GM12891 (cell line): ENCODE measurements around the gene TBC1D12.

Source experiments
- DNase-seq: peaks from one replicate; pipeline ENCODE4 v3.0.0; 2011; ENCODE audit warnings: low spot score; ENCODE audit not compliant: insufficient read length
- FAIRE-seq: peaks from 2 replicates; lab custom pipeline; 2011; peaks lifted over from hg19 to GRCh38; lab: Jason Lieb, UNC
- PAX5 ChIP-seq: IDR thresholded peaks from 2 replicates; pipeline ENCODE4 v1.6.1; 2011; ENCODE audit warnings: low read length, moderate library complexity, mild to moderate bottlenecking; ENCODE audit not compliant: insufficient read depth, severe bottlenecking
- POLR2A ChIP-seq: IDR thresholded peaks from 2 replicates; pipeline ENCODE4 v1.6.1; 2011; ENCODE audit warnings: low read depth, low read length, control low read depth
- POLR2AphosphoS5 ChIP-seq: IDR thresholded peaks from 2 replicates; pipeline ENCODE4 v1.6.1; 2011; ENCODE audit warnings: low read depth, low read length, control low read depth
- POU2F2 ChIP-seq: IDR thresholded peaks from 2 replicates; pipeline ENCODE4 v1.6.1; 2011; ENCODE audit warnings: low read depth, mild to moderate bottlenecking, control low read depth, low read length, moderate library complexity
- SPI1 ChIP-seq: IDR thresholded peaks from 2 replicates; pipeline ENCODE4 v1.6.1; 2011; ENCODE audit warnings: low read depth, low read length, control low read depth
- TAF1 ChIP-seq: IDR thresholded peaks from 2 replicates; pipeline ENCODE4 v1.6.1; 2011; ENCODE audit warnings: low read depth, low read length, control low read depth

The TBC1D12 gene

DNA sequence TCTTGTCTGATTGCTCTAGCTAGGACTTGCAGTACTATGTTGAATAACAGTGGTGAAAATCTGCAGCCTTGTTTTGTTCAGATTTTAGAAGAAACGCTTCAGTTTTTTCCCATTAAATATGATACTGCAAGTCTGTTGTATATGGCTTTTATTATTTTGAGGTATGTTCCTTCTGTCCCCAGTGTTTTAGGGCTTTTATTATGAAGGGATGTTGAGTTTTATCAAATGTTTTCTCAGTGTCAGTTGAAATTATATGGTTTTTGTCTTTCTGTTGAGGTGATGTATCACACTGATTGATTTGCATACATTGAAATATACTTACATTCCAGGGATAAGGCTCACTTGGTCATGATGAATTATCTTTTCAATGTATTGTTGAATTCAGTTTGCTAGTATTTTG lies 82.8 kb downstream of the TBC1D12 start:
- FAIRE-seq, result no peak

DNA sequence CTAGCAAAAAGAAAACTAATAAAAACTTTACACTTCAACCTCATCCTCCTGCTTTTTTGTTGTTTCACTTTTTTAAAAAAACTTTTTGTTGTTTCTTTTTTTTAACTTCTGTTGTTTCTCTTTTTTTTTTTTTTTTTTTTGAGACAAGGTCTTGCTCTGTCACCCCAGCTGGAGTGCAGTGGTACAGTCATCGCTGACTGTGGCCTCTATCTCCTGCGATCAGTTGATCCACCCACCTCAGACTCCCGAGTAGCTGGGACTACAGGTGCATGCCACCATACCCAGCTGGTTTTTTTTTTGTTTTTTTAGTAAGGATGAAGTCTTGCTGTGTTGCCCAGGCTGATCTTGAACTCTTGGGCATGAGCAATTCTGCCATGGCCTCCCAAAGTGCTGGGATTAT lies 85.2 kb downstream of the TBC1D12 start:
- FAIRE-seq, result no peak
- no peak for TF ChIP-seq POU2F2
- no peak for TF ChIP-seq POLR2A
- no peak for TF ChIP-seq SPI1
- TF ChIP-seq TAF1, result no peak
- no peak for TF ChIP-seq PAX5
- TF ChIP-seq POLR2AphosphoS5, result no peak
- DNase-seq, result no peak

More for the DNA sequence above, 82.8 kb downstream of the TBC1D12 start:
- no peak for DNase-seq
- TF ChIP-seq POLR2AphosphoS5 (no peak), TAF1 (no peak), PAX5 (no peak), SPI1 (no peak), POU2F2 (no peak), POLR2A (no peak)

DNA sequence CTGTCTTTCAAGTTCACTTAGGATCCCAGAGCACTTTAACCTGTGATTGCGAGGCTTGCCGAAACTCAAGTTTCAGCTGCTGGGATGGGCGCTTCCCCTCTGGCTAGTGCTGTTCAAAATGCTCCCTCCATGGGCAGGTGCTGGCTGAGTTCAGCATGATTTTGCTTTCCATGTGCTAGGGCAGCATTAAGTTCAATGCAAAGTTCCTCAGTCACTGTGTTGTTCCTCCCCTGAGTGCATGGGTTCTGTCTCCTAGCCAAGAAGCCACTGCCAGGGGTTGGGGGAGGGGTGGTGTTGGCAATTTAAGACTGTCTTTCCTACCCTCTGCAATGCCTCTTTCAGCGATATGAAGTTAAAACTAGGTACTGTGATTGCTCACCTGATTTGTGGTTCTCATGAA lies 86.8 kb downstream of the TBC1D12 start:
- TF ChIP-seq POU2F2 (no peak), SPI1 (no peak), POLR2A (no peak), POLR2AphosphoS5 (no peak), PAX5 (no peak)
- DNase-seq (no peak), FAIRE-seq (no peak)

DNA sequence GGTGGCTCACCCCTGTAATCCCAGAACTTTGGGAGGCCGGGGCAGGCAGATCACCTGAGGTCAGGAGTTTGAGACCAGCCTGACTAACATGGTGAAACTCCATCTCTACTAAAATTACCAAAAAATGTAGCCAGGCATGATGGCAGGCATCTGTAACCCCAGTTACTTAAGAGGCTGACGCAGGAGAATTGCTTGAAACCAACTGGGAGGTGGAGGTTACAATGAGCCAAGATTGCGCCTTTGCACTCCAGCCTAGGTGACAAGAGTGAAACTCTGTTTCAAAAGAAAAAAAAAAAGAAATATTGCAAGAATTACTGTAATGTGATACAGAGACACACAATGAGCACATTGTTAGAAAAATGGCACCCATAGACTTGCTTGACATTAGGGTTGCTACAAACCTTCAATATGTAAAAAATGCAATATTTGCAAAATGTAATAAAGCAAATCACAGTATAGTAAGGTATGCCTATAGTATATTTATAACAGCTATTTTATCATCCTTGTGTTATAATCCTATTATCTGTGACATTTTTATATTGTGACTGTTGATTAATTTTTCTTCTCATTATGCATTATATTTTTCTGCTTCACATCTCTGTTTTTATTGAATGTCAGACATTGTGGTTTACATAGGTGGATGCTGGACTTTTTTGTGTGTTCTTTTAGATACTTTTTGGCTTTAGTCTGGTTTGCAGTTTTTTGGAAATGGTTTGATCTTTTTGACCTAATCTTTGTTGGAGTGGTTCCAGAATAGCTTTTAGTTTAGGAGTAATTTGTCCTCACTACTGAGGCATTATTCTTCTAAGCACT lies 87.8 kb downstream of the TBC1D12 start:
- DNase-seq (no peak), FAIRE-seq (no peak)
- TF ChIP-seq PAX5, result no peak
- no peak for TF ChIP-seq POLR2A
- TF ChIP-seq POLR2AphosphoS5, result no peak
- TF ChIP-seq POU2F2, result no peak
- TF ChIP-seq SPI1, result no peak
- TF ChIP-seq TAF1, result no peak

DNA sequence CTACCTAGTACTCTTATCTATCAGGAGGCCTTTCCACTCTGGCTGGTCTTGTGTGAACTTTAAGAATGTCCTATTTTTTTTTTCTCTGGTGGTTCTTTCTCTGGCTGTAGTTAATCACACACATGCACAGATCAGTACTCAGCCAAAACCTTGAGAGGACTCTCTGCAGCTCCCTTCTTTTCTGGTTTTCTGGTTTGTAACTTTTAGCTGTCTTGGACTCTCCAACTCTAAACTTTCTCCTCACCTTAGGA lies 88.4 kb downstream of the TBC1D12 start:
- TF ChIP-seq TAF1, result no peak
- TF ChIP-seq PAX5, result no peak
- no peak for TF ChIP-seq POLR2AphosphoS5
- no peak for TF ChIP-seq SPI1
- no peak for TF ChIP-seq POU2F2
- no peak for TF ChIP-seq POLR2A
- no peak for FAIRE-seq
- no peak for DNase-seq

DNA sequence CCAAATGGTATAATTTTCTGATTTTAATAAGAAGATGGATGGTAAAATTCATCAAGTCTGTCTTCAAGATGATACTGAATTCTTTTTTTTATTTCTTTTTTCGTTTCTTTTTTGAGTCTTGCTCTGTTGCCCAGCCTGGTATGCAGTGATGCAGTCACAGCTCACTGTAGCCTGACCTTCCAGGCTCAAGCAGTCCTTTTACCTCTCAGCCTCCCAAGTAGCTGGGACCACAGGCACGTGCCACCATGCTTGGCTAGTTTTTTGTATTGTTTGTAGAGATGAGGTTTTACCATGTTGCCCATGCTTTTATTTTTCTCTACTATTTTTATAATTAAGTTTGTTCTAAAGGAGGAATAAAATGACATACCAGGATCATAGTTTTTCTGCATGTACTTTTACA lies 91.1 kb downstream of the TBC1D12 start:
- TF ChIP-seq TAF1 (no peak), PAX5 (no peak), POLR2A (no peak), SPI1 (no peak), POU2F2 (no peak), POLR2AphosphoS5 (no peak)
- FAIRE-seq (no peak), DNase-seq (no peak)

DNA sequence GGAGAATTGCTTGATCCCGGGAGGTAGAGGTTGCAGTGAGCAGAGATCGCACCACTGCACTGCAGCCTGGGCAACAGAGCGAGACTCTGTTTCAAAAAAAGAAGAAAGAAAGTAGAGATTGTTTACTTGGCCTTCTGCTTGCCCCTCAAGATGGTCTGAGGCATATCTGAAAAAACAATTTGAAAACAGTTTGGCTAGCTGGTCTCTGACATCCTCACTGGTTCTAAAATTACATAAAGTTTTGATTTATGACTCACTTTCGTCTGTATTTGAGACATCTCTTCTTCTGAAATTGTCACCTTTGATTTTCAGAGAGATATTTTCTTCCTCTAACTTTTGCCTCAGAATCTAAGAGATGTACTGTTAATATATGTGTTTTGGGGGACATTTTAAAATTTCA lies 93.7 kb downstream of the TBC1D12 start:
- TF ChIP-seq TAF1 (no peak), PAX5 (peak; percentile 34)
- no peak for DNase-seq

DNA sequence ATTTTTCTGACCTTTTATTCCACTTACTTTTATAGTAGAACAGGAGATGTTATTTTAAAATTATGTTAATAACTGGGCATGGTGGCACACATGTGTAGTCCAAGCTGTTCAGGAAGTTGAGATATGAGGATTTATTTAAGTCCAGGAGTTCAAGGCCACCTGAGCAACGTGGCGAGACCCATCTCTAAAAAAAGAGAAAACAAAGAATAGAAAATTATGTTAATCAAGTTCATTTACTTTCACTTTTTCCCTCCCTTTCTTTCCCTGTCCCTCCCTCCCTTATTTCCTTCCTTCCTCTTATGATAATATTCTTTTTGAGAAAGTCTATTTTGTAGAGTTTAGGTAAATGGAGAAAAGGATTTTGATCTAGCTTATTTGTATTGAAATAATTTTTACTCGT lies 94.3 kb downstream of the TBC1D12 start:
- no peak for FAIRE-seq
- no peak for DNase-seq
- TF ChIP-seq POLR2AphosphoS5 (no peak), PAX5 (no peak), SPI1 (no peak), POLR2A (no peak), POU2F2 (no peak), TAF1 (no peak)

More for the DNA sequence above, 93.7 kb downstream of the TBC1D12 start:
- FAIRE-seq, result peak; percentile 47

DNA sequence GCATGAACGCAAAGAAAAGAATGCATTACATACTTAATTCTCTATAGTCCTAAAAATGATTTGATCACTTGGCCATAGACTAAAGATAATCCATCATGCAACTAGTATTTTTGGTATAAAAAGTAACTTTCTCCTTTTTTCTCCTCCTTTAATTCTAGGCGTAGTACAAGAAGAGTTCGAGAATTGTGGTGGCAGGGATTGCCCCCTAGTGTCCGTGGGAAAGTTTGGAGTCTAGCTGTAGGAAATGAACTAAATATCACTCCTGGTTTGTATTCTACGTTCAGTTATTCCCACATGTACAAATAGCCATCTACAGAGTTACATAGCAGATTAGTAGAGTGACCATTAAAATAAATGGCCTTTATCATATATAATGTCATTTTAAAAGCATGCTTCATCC lies 97.7 kb downstream of the TBC1D12 start:
- no peak for DNase-seq
- TF ChIP-seq SPI1 (no peak), POU2F2 (no peak), TAF1 (no peak), PAX5 (no peak), POLR2AphosphoS5 (no peak), POLR2A (no peak)
- no peak for FAIRE-seq

DNA sequence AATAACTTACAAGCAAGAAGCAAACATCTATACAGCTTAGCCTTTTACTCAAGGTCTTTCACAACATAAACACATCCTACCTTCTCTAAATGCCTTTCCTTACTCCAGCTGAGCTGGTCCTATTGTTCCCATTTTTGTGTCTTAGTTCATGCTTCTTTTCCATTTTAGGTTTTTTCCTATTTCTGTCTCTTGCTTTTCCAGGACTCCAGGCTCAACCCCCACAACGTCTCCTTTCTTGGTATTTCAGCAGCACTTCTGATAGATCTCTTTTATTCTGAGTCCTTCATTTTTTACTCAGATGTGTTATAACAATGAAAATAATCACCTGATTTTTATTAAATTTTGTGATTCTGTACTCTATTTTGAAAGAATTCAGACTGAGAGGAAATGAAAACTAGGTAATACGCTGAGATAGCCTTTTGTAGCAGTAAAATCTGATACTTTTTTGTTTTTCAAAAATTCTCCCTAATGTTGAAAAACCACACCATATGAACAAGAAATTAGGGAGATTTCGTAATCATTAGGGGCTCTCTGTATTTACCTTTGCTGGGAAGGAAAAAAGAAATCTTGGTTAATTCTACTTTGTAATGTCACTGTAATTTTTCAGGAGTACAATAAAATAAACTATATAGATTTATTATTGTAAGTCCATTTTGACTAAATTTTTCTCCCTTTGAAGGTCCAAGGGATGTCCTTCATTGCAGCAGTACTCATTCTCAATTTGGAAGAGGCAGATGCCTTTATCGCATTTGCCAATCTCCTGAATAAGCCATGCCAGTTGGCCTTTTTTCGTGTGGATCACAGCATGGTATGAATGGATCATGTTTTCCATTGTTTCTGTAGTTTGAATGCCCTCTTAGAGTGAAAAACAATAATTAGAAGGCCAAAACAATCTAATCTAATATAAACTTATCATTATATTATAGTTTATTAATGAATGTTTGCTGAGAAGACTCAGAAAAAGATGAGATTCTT lies 119.2 kb downstream of the TBC1D12 start:
- TF ChIP-seq TAF1, result no peak
- TF ChIP-seq POU2F2, result no peak
- TF ChIP-seq PAX5, result no peak
- no peak for TF ChIP-seq POLR2AphosphoS5
- TF ChIP-seq SPI1, result no peak
- TF ChIP-seq POLR2A, result no peak
- DNase-seq (no peak), FAIRE-seq (no peak)
